ENCODE measurements around the gene HPX.

DNA sequence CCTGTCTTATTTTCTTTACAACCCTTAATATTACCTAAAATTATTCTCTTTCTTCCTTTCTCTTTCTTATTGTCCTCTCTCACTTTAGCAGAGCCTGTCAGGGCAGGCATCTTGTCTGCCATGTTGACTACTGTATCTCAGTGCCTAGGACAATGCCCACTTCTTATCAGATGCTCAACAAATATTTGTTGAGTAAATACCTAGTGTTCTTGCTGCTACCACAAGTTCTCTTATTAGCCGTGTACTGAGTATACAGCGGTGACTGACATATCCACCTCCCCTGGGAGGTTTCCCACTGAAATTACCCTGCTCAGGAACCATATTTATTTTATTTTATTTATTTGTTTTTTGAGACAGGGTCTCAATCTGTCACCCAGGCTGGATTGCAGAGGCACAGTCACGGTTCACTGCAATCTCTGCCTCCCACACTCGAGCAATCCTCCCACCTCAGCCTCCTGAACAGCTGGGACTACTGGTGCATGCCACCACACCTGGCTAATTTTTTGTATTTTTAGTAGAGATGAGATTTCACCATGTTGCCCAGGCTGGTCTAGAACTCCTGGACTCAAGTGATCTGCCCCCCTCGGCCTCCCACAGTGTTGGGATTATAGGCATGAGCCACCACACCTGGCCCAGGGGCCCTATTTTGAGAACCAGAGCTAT lies 6.7 kb downstream of the HPX start:
- TF ChIP-seq, protein P1, sequence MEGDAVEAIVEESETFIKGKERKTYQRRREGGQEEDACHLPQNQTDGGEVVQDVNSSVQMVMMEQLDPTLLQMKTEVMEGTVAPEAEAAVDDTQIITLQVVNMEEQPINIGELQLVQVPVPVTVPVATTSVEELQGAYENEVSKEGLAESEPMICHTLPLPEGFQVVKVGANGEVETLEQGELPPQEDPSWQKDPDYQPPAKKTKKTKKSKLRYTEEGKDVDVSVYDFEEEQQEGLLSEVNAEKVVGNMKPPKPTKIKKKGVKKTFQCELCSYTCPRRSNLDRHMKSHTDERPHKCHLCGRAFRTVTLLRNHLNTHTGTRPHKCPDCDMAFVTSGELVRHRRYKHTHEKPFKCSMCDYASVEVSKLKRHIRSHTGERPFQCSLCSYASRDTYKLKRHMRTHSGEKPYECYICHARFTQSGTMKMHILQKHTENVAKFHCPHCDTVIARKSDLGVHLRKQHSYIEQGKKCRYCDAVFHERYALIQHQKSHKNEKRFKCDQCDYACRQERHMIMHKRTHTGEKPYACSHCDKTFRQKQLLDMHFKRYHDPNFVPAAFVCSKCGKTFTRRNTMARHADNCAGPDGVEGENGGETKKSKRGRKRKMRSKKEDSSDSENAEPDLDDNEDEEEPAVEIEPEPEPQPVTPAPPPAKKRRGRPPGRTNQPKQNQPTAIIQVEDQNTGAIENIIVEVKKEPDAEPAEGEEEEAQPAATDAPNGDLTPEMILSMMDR (IDR thresholded peaks at IDR 0.05 in 8 of 11, conservative IDR thresholded peaks at IDR 0.05 in 3 of 11), result no peak
- no peak for TF ChIP-seq POLR2A (IDR thresholded peaks at IDR 0.05)
- no peak for TF ChIP-seq POLR2AphosphoS5 (IDR thresholded peaks at IDR 0.05)
